CD4-positive, alpha-beta T cell treated with Interleukin-21 for 1 hour (primary cell): ENCODE data around the gene C1QTNF9B.
A peak's percentile ranks its signal among the peaks of the same experiment; 100 is the strongest.
"Not testable (repeated sequence)": the region's sequence is repeated elsewhere in the genome, so short reads cannot be mapped to it uniquely, and the experiment has no call there.

Experiments used
- DNase-seq: peaks from one replicate; pipeline ENCODE4 v3.0.0-alpha.2; 2020

C1QTNF9B gene

DNA sequence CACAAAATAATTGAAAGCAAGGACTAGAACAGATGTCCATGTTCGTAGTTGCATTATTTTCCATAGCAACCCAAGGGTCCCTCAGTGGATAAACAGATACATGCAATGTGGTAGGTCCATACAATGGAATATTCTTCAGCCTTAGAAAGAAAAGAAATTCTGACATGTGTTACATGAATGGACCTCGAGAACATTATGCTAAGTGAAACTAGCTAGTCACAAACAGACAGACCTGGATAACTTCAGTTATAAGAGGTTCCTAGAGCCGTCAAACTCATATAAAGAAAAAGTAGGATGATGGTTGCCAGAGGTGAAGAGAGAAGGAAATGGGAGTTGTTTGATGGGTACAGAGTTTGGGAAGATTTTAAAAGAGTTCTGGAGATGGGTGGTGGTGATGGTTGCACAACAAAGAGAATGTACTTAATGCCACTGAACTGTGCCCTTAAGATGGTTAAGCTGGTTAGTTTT lies at the start of gene C1QTNF9B:
TSS of gene C1QTNF9B (minus strand) at position 51 of the 468 bp plus-strand sequence.
- DNase-seq, result not testable (repeated sequence)

DNA sequence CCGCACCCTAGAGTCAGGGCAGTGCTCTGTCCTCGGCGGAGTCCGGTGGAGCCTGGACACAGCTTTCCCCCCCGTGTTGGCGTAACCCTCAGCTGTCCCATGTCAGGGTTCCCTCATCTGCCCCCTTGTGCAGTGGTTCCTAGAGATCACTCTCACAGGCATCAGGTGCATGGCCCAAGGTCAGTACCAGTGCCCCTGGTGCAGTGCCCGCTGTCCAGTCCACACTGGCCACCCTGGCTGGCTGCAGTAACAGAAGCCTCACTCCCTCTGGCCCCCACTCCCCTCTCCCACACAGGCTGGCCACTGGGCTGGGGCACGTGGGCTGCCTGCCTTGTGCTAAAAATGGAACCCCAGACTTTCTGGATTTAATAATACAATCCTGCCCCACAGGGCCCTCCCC lies 49.6 kb upstream of the C1QTNF9B start:
- no peak for DNase-seq

DNA sequence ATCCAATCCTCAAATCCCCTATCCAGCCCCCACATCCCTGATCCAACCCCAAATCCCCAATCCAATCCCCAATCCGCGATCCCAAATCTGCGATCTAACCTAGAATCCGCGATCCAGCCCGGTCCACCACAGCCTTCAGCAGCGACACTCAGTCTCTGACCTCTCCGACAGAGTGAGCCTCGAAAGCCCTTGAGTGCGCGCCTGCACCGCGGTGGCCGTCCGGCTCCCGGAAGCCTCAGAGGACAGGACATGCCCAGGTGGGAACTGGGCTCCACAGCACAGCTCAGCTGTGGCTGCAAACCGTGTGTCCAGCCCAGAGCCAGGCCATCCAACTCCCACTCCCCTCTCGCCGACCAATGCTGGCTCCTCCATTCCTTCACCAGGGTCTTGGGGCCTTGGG lies 48.8 kb upstream of the C1QTNF9B start:
- no peak for DNase-seq

DNA sequence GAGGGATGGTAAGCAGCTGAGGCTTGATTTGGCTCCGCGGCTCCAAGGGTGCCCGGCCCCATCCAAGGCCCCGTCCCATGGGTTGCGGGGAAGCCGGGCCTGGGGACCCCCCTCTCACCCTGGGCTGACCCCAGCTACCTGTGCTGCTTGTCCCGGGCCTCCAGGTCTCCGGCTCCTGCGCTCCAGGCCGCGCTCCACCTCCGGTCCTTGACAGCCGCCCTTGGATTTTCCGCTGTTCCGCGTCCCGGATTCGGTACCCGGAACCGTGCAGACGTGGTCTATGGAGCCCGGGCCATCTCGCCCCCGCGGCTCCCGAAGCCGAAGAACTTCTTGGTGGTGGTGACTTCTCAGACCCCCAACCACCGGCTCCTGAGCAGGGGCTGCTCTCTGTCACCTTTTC lies 48.3 kb upstream of the C1QTNF9B start:
- DNase-seq, result no peak

DNA sequence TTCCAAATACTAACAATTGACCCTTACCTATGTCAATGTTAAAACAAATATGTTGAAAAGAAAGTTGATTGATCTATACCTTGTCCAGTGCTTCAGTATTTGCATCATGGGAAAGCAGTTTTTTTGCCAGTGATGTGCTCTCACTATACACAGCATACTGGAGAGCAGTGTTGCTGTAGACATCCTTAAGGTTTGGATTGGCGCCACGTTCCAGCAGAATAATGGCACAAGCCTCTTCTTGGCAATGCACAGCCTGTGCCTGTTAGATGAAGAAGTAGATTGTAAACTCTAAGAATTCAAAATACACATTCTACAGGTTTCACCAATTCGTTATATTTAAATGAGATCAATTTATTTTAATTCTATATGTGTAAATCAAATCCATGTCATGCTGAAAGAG lies 43.9 kb upstream of the C1QTNF9B start:
- DNase-seq, result no peak

DNA sequence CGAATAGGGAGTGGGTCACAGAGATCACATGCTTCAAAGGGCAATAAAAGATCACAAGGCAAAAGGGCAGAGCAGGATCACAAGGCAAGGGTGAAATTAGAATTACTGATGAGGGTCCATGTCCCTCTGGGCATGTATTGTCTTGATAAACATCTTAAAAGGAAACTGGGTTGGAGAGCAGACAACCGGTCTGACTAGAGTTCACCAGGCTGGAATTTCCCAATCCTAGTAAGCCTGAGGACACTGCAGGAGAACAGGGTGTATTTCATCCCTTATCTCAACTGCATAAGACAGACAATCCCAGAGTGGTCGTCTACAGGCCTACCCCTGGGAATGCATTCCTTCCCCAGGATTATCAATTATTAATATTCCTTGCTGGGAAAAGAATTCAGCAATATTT lies 42.4 kb upstream of the C1QTNF9B start:
- not testable (repeated sequence) for DNase-seq

DNA sequence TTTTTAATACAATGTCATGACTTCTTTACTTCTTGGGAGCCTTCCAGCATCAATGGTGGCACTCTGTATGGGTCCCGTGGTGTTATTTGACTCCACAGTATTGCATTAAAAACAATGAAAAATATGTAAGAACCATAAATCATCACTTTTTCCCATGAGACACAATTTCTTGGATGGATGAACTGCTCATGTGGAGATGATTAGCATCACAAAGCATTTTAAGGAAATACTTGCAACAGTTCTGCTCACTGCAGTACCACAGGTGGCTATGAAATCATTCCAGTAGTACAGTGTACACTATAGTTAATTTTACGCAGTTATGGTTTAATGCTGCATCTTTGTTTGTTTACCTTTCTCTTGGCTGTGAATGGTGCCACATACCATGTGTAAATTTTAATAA lies 37.2 kb upstream of the C1QTNF9B start:
- no peak for DNase-seq

DNA sequence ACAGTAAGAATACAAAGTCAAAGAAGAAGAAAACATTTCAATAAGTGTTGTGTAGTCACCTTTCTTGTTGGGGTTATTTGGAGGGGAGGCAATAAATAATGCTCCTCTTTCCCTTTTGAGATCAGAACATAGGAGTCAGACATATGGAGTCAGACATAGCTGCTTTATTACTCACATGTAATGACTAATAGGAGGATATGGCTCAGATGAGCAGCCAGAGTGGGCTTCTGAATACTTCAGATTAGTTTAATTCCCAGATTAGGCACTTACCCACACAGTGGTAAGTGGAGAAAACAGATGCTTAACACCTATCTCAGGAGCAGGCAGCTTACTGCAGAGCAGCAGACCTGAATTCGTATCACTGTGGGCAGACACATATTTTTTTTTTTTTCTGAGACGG lies 31.7 kb upstream of the C1QTNF9B start:
- no peak for DNase-seq

DNA sequence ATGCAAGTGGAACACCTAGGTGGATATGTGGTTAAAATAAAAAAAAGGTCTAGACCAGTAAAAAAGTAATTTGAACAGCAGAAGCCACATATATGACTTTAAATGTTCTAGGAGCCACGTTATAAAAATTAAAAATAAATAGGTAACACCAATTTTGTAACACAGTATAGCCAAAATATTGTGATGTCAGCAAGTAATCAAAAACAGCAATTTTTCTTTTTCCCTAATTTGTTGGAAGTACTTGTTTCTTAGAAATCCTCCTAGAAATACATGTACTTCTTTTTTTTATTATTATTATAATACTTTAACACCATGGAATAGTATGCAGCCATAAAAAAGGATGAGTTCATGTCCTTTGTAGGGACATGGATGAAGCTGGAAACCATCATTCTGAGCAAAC lies 25.7 kb upstream of the C1QTNF9B start:
- DNase-seq, result no peak

DNA sequence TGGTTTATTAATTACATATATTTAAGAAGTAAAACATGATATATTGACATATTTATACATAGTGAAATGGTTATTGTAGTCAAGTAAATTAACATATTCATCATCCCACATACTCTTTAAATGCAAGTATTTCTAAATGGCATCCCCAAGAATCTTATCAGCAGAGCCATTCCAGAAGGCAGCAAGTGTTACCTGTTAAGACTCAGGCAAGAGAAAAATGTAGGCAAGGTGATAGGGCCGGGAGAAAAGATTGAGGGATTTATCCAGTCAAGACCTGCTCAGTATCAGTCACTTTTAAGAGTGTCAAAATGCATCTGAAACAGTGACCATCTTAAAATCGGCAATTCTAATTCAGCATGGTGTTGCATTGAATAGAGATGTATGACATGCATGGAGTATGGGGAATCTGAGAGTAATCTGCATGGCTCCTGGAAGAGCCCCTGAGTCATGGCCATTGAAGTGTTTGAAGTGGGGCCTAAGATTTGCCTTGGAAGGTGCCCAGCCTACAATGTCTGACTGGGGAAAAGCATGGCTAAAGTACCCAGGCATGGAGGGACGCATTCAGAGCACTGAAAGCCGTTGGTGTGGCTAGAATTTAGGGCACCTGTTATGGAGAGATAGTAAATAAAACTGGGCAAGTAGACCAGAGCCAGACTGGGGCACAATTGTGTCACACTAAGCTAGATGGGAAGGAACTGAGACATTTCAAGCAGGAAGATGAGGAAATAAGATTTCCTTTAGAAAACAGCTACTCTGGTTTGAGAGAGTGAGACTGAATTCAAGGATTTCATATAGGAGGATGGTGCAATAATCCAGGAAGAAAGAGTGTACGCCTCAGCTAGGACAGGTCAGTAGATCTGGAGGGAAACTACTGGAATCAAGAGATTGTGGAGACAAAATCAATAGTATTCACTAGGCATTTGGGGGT lies 25.0 kb upstream of the C1QTNF9B start:
- DNase-seq, result no peak

DNA sequence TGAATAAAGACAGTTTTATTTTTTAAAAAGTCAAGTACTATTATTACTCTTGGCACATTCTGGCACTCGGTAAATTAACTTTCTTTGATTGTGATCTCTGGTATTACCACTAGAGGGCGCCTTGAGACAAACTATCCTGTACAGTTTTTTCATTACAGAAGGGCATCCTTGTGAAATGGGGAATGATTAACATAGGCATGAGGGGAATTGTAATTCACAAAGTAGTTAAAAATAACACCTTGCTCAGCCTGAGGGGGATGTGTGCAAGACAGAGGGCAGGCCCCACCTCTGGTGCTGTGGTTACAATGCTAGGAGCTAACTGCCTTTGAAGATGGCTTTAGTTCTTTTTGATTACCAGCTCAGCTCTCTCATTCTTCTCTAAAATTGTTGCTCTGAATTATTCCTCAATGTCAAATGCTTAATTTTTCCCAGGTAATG lies 24.2 kb upstream of the C1QTNF9B start:
- DNase-seq, result peak; percentile 51

DNA sequence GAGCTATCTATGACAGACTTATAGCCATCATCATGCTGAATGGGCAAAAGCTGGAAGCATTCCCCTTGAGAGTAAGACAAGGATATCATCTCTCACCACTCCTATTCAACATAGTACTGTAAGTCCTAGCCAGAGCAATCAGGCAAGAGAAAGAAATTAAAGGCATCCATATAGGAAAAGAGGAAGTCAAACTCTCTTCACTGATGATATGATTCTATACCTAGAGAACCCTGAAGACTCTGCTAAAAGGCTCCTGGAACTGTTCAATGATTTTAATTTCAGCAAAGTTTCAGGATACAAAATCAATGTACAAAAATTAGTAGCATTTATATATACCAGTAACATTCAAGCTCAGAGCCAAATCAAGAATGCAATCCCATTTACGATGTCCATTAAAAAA lies 21.7 kb upstream of the C1QTNF9B start:
- DNase-seq, result no peak

DNA sequence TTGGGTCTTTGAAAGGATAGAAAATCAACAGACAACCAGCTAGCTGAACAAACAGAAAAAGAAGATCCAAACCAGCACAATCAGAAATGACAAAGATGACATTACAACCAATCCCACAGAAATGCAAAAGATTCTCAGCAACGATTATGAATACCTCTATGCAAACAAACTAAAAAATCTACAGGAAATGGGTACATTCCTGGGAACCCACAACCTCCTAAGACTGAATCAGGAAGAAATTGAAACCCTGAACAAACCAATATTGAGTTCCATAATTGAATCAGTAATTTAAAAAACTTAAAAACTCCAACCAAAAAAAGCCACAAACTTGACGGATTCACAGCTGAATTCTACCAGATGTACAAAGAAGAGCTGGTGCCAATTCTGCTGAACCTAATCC lies 20.9 kb upstream of the C1QTNF9B start:
- no peak for DNase-seq

DNA sequence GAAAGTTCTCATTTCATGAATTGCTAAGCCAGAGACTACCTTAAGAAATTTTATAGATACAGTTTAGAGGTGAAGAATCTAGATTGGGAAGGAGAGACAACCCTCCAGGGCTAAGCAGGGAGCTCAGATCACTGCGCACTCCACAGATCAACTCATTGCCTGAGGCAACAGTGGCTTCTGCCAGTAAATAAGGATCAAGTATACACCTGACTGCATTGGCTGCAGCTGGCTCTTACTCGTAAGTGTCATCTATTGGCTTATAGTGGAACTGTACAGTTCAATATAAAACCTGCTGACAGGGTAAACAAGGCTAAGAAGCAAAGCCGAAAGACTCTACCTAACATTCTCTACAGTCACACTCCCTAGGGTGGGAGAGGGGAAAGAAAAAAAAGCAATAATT lies 18.0 kb upstream of the C1QTNF9B start:
- DNase-seq, result no peak

DNA sequence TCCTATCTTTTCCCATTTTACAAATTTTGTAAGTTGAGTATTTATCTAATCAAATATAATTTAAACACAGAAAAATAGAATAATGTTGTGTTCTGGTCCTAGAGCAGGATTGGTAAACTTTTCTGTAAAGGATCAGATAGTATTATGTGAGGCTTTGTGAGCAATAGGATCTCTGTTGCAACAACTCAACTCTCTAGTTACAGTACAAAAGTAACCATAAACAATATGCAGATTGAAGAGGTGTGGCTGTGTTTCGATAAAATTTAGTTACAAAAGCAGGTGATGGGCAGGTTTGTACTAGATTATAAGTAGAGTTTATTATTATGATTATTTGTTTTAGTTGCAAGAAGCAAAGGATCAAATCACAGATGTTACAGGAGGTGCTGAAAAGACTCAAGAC lies 15.2 kb upstream of the C1QTNF9B start:
- DNase-seq, result no peak

DNA sequence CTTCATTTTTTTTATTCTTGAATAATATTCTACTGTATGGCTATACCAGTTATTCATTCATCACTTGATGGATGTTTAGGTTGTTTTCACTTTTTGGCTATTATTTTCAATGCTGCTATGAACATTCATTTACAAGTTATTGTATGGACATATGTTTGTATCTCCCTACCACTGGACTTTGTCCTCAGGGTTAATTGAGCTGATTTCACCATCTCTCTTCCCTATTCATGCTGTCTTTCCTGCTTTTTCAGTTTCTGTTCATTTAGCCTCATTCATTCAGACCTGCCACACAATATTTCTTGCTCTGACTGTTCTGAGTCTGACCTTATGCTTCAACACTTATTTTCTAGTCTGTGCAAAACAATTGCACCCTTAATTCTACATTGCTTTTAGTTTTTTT lies 12.3 kb upstream of the C1QTNF9B start:
- DNase-seq, result no peak

DNA sequence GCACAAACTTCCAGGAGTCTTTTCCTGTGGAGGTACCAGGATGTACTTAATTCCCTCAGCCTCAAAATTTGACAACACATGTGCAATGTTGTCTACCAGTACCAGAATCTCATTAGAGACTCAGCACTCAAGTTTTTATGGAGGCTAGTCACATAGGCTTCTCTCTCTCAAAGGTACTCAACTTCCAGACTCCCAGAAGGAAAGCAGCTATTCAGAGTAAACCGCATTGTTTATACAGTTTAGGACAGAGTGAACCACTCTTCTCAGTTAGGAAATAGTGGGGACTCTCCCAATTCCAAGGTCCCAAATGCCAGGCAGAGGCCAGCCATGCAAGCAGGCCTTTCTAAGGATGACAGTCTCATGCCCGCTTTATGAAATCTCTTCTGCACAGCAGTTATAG lies 8.5 kb upstream of the C1QTNF9B start:
- DNase-seq, result no peak

DNA sequence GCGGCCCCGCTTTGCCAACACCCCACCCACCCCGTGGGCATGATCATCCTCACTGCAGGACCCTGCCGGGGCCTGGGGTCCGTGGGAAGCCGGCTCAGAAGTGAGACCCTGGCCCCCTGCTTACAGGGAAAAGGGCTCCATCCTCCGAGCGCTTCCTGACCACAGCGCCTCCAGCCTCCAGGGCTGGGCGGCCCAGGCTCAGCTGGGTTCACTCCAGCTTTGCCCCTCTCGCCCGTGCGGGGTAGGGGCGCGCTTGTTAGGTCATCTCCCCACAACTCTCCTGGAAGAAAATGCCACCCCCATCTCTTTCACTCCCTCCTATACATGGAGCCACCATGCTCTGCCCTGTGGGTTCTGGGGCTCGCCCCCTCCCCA lies 6.6 kb upstream of the C1QTNF9B start:
- no peak for DNase-seq

DNA sequence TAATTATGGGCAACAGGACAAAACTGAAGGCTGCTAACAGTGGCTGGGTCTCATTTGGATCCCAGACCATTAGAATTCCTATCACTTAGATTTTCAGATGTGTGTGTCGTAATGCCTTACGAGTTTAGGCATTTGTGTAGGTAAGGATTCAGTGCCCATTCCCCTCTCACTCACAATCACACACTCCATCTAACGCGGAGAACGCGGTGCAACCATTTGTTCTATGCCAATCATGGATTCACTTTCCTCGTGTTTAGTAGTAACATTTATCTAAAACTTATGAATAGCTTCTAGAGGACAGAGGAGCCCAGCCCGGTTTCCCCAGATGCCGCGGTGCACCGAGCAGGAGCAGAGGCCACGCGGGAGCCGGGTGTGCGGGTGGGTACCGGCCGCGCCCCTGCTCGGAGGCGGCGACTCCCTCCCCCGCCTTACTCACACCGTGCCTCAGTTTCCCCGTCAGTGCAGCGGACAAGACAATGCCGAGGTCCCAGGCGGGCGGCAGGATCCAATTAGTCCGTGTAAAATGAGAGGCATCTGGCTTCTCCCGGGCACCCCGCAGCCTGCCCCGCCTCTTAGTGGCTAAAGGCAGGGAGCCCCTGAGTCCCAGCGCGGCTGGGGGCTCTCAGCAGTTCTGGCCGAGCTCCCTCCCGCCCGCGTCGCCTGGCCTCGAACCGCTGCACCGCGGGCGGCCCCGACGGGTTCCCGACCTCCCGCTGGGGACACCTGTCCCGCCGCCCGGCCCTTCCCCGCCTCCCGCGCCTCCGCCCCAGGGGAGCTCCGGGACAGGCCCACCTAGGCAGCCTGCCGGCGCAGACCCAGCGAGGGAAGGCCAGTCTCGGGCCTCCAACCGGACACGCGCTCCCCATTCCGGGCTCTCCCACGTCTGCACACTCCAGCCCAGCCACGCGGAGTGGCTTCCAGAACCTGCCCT lies 5.9 kb upstream of the C1QTNF9B start:
- no peak for DNase-seq

DNA sequence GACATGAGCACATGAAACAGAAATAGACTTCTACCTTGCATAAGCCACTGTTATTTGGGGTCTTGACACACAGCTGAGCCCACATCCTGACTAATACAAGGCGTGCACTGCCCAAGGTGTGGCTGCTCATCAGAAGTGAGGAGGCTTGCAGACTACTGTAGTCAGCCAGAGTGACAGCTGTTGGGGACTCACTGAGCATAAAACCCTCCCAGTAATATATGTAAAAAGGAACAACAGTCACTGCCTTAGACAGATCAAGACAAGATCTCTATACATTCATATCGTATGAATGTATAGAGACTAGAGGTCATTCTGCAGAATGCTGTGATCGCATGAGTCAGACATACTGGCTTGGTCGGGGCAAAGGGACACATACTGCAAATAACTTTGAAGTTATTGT lies 4.1 kb upstream of the C1QTNF9B start:
- no peak for DNase-seq

DNA sequence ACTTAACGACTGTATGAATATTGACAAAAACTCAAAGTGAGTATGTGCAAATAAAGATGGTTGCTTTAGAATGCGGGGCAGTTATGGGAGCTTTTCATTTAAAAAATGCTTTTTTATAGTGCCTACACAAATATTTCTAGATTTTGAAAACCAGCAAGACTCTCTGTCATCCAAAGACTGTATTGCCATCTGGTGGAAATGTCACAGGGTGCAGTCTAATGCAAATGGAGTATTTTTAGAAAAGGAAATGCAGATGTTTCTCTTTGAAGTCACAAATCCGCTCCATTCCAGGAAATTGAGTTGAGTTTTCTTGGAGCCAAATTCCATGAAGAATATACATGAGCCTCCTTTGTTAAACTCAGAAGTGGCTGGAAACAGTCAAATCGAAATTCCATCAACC lies 2.3 kb upstream of the C1QTNF9B start:
- peak; percentile 51 for DNase-seq

DNA sequence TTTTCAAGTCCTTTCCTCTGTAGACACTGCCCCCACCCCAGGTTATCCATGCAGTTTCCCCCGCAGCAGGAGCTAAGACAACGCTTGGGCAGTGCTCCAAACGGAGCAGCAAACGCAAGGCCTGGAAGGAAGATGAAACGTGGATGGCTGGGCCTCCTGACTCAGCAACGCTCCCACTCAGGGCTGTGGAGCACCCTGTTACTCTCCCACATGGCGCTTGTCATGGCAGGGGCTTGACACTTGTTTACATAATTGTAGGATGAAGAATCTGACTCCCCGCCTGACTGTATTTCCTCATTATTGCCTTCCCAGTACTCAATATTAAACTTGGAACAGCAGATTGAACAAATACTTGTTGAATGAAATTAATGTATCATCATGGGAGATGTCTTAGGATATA lies 799 bp upstream of the C1QTNF9B start:
- DNase-seq, result no peak

DNA sequence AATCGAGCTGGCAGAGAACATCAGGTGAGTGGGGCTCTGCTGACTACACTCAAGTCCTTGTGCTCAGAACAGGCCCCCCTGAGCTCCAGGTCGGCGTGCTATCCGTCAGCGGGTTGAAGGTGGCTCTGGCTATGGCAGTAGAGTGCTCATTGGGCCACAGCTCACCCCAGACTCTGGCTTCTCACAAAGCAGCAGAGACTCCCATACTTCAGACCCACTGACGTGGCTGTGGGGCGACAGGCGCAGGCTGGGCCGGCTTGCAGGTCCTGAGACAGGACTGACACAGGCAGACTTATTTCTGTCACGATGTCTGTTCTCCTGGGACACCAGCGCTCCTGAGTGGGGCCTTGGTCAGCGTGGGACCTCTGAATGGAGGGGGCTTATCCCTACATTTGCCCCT lies 2.6 kb downstream of the C1QTNF9B start:
- DNase-seq, result not testable (repeated sequence)

DNA sequence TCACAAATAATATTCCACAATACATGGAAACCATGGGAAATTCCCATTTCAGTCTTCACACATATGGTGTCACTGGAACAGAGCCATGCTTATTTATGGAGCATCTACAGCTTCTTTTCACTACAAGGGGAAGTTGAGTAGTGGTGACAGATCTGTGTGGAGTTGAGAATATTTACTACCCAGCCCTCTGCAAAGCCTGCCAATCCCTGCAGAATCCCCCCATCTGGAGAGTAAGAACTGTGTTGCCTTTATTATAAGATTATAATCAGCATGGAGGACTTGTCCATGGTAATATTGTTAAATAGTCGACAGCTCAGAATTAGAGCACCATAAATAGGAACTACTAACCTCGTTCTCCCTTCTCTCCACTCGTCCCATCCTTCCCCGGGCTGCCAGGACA lies 3.5 kb downstream of the C1QTNF9B start:
- DNase-seq, result not testable (repeated sequence)
